ENCODE measurements around the gene IARS1.

Gene IARS1

DNA sequence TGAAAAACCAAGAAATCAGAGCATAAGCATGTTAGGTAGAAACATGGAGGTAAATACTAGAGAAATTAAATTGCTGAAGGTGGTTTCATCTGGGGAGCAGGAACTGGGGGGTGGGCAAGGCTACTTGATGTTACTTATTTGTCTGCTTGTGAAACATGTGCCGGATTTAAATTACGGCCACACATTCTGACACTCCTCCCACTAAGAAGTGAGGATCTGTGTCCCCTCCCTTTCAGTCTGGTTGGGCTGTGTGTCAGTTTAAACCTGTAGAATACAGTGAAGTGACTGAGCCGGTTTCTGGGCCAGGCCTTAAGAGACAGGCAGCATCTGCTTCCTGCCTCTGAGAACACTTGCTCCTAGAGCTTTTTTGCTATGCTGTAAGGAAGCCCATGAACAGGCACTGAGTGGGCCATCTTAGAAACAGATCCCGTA lies 2.3 kb upstream of the IARS1 start:
- DNase-seq (ENCODE audit: low read depth, low spot score) = no peak
- no peak overlapping the region for H3K9ac ChIP-seq (ENCODE audit: insufficient read length, low read depth)

DNA sequence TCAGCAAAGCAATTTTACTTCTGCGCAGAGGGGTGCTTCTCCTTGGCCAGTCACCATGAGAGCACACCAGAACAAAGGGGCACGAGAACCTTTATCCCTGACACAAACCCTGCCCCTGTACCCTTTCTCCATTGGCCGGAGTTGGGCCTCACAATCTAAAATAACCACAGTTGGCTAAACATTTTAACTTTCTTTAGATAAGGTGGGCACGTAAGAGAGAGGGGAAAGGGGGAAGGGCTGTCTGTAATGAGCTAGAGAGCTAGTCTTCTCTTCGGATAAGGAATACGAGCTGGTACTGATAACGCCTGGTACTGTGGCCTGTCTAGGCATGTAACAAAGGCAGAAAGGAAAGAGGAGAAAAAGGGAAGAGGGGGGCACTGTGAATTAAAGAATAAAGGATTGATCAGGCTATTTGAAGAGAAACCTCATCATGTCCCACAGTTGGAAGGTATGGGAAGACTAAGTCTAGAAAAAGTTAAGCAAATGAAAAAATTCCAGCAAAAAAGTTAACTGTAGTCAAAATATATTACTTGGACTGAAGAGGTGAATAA lies 1.8 kb upstream of the IARS1 start:
- no peaks in the 10 kb centered on the region for H3K4me1 ChIP-seq (ENCODE audit: insufficient read depth, insufficient read length)
- no peaks in the 10 kb centered on the region for H3K27me3 ChIP-seq (ENCODE audit: insufficient read depth, insufficient read length)
- TF ChIP-seq SUZ12 (IDR thresholded peaks at IDR 0.05; ENCODE audit: extremely low read depth, insufficient read depth, insufficient read length) (no peak), YY1 (IDR thresholded peaks at IDR 0.05; ENCODE audit: insufficient read depth, insufficient read length) (no peak), ZNF274 (IDR thresholded peaks at IDR 0.05; ENCODE audit: low read depth, low read length) (no peak)
- DNase-seq (ENCODE audit: low read depth, low spot score) = no peak
- no peak overlapping the region for H3K9ac ChIP-seq (ENCODE audit: insufficient read length, low read depth)
- H3K4me3 ChIP-seq (ENCODE audit: insufficient read length, low read depth) = no peak overlapping the region
- no peaks in the 10 kb centered on the region for H3K9me3 ChIP-seq (ENCODE audit: insufficient read depth, low read length)
- peaks cover 62% of the 10 kb centered on the region for H3K36me3 ChIP-seq (ENCODE audit: insufficient read depth, insufficient read length, low read length)

More for the DNA sequence above, 2.3 kb upstream of the IARS1 start:
- TF ChIP-seq SUZ12 (IDR thresholded peaks at IDR 0.05; ENCODE audit: extremely low read depth, insufficient read depth, insufficient read length) = no peak
- no peak for TF ChIP-seq ZNF274 (IDR thresholded peaks at IDR 0.05; ENCODE audit: low read depth, low read length)
- no peak for TF ChIP-seq YY1 (IDR thresholded peaks at IDR 0.05; ENCODE audit: insufficient read depth, insufficient read length)
- H3K27me3 ChIP-seq (ENCODE audit: insufficient read depth, insufficient read length) = no peaks in the 10 kb centered on the region
- peaks cover 62% of the 10 kb centered on the region for H3K36me3 ChIP-seq (ENCODE audit: insufficient read depth, insufficient read length, low read length)
- H3K4me1 ChIP-seq (ENCODE audit: insufficient read depth, insufficient read length) = no peaks in the 10 kb centered on the region
- no peaks in the 10 kb centered on the region for H3K9me3 ChIP-seq (ENCODE audit: insufficient read depth, low read length)
- no peak overlapping the region for H3K4me3 ChIP-seq (ENCODE audit: insufficient read length, low read depth)

DNA sequence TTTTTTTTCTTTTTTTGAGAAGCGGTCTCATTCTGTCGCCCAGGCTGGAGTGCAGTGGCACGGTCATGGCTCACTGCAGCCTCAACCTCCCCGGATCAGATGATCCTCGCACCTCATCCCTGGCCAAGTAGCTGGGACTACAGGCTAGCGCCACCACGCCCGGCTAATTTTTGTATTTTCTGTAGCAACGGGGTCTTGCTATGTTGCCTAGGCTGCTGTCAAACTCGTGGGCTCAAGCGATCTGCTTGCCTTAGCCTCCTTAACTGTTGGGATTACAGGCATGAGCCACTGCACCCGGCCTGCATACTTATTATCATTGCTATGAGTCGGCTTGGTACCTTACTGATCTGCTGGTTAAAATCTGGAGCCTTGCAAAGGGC lies 790 bp upstream of the IARS1 start:
- DNase-seq (ENCODE audit: low read depth, low spot score) = no peak
- Histone ChIP-seq H3K4me3 (ENCODE audit: insufficient read length, low read depth) (peak overlapping the region; percentile 88), H3K9ac (ENCODE audit: insufficient read length, low read depth) (peak overlapping the region; percentile 94), H3K27me3 (ENCODE audit: insufficient read depth, insufficient read length) (no peaks in the 10 kb centered on the region), H3K9me3 (ENCODE audit: insufficient read depth, low read length) (no peaks in the 10 kb centered on the region), H3K36me3 (ENCODE audit: insufficient read depth, insufficient read length, low read length) (peaks cover 62% of the 10 kb centered on the region), H3K4me1 (ENCODE audit: insufficient read depth, insufficient read length) (no peaks in the 10 kb centered on the region)
- no peak for TF ChIP-seq ZNF274 (IDR thresholded peaks at IDR 0.05; ENCODE audit: low read depth, low read length)
- no peak for TF ChIP-seq YY1 (IDR thresholded peaks at IDR 0.05; ENCODE audit: insufficient read depth, insufficient read length)
- no peak for TF ChIP-seq SUZ12 (IDR thresholded peaks at IDR 0.05; ENCODE audit: extremely low read depth, insufficient read depth, insufficient read length)

DNA sequence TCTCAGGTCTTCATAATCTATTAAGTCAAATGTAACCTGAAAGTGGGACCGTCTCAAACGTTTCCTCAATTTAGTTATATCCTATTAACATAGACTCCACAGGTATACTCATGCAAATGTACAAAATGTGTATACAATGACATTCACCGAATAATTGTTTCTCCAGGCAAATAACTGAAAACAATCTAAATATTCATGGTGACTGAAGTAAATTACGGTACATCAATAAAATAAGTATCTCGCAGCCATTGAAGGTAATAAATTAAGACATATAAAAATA lies 482 bp downstream of the IARS1 start:
- no peak for TF ChIP-seq YY1 (IDR thresholded peaks at IDR 0.05; ENCODE audit: insufficient read depth, insufficient read length)
- no peak for TF ChIP-seq ZNF274 (IDR thresholded peaks at IDR 0.05; ENCODE audit: low read depth, low read length)
- no peak for TF ChIP-seq SUZ12 (IDR thresholded peaks at IDR 0.05; ENCODE audit: extremely low read depth, insufficient read depth, insufficient read length)
- Histone ChIP-seq H3K4me1 (ENCODE audit: insufficient read depth, insufficient read length) (no peaks in the 10 kb centered on the region), H3K27me3 (ENCODE audit: insufficient read depth, insufficient read length) (no peaks in the 10 kb centered on the region), H3K4me3 (ENCODE audit: insufficient read length, low read depth) (peak overlapping the region; percentile 88), H3K9me3 (ENCODE audit: insufficient read depth, low read length) (no peaks in the 10 kb centered on the region), H3K9ac (ENCODE audit: insufficient read length, low read depth) (peak overlapping the region; percentile 94), H3K36me3 (ENCODE audit: insufficient read depth, insufficient read length, low read length) (peaks cover 62% of the 10 kb centered on the region)
- no peak for DNase-seq (ENCODE audit: low read depth, low spot score)

DNA sequence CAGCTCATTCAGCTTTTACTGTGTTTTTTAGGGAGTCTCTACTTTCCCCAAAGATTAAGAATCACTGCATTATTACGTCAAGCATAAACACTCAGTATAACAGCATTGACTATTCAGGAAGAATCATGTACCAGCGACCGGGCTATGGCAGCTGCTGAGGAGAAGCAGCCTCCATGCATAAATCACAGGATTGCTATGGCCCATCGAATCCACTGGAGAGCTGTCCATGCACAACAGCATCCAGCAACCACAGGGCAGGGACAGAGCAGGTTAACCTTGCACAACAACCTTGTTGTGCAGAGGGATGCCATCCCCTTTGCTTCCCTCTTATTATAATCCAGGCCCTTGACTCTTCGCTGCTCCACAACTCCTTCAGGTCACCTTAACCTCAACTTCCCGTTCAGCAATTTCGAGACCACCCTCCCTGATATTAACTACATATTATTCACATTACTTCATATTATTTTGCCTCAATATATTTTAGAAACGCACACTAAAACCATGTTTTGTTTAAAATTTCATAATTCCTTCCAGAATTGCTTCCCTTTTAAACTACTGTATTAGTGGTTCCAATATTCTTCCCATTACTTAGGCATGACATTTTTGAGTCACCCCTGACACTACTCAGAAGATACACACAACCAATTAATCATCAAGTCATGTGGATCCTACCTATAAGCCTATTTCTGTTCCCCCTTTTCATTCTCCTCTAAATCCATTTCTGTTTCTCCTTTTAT lies 991 bp downstream of the IARS1 start:
- Histone ChIP-seq H3K36me3 (ENCODE audit: insufficient read depth, insufficient read length, low read length) (peaks cover 62% of the 10 kb centered on the region), H3K9me3 (ENCODE audit: insufficient read depth, low read length) (no peaks in the 10 kb centered on the region), H3K9ac (ENCODE audit: insufficient read length, low read depth) (peak overlapping the region; percentile 94), H3K27me3 (ENCODE audit: insufficient read depth, insufficient read length) (no peaks in the 10 kb centered on the region), H3K4me3 (ENCODE audit: insufficient read length, low read depth) (peak overlapping the region; percentile 88), H3K4me1 (ENCODE audit: insufficient read depth, insufficient read length) (no peaks in the 10 kb centered on the region)
- DNase-seq (ENCODE audit: low read depth, low spot score) = no peak
- TF ChIP-seq ZNF274 (IDR thresholded peaks at IDR 0.05; ENCODE audit: low read depth, low read length) = no peak
- no peak for TF ChIP-seq SUZ12 (IDR thresholded peaks at IDR 0.05; ENCODE audit: extremely low read depth, insufficient read depth, insufficient read length)
- no peak for TF ChIP-seq YY1 (IDR thresholded peaks at IDR 0.05; ENCODE audit: insufficient read depth, insufficient read length)

DNA sequence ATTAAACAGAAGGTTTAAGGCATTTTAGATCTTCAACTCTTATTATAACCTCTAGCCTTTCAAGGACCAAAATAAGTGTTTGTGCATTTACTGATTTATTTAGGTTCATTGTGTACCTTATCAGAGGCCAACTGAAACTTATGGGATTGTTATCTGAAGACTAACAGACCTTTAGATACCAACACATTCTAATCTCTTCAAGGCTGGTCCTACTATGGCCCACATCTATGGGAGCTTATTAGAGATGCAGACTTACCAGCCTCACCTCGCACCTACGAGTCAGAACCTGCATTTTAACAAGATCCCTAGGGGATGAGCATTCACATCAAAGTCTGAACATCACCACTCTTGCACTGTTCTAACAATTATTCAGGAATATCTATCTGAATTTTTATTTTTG lies 1.9 kb downstream of the IARS1 start:
- Histone ChIP-seq H3K27me3 (ENCODE audit: insufficient read depth, insufficient read length) (no peaks in the 10 kb centered on the region), H3K4me1 (ENCODE audit: insufficient read depth, insufficient read length) (no peaks in the 10 kb centered on the region), H3K9ac (ENCODE audit: insufficient read length, low read depth) (no peak overlapping the region), H3K9me3 (ENCODE audit: insufficient read depth, low read length) (no peaks in the 10 kb centered on the region), H3K36me3 (ENCODE audit: insufficient read depth, insufficient read length, low read length) (peaks cover 62% of the 10 kb centered on the region), H3K4me3 (ENCODE audit: insufficient read length, low read depth) (peak overlapping the region; percentile 2)
- TF ChIP-seq SUZ12 (IDR thresholded peaks at IDR 0.05; ENCODE audit: extremely low read depth, insufficient read depth, insufficient read length) (no peak), YY1 (IDR thresholded peaks at IDR 0.05; ENCODE audit: insufficient read depth, insufficient read length) (no peak), ZNF274 (IDR thresholded peaks at IDR 0.05; ENCODE audit: low read depth, low read length) (no peak)
- DNase-seq (ENCODE audit: low read depth, low spot score) = no peak

DNA sequence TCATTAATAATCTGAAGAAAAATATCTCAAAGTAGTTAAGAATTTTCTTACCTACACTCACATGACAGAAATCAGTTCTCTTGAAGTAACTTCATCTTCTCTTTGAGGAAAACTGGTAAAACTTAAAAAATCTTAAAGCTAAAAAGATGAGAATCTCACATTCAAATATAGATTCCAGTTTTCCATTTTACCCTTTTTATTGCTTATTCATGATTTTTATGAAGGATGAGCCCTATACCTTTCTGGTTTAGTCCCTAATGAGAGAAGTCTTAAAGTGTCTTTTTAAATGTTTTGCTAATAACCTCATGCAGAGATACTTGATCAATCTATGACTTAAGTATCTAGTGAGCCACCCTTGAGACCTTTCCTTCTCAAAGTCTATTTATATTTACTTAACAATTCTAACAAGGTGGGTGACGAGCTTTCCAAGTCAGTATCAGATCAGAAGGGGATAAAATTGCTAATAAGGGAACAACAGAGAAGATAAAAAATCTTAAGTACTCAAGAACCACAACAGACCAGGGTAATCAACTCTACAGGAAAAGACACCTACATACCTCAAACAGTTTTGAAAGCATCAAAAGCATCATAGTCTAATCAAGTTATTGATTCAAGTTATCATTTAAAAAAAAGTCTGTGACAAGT lies 2.6 kb downstream of the IARS1 start:
- Histone ChIP-seq H3K4me1 (ENCODE audit: insufficient read depth, insufficient read length) (no peaks in the 10 kb centered on the region), H3K4me3 (ENCODE audit: insufficient read length, low read depth) (no peak overlapping the region), H3K27me3 (ENCODE audit: insufficient read depth, insufficient read length) (no peaks in the 10 kb centered on the region), H3K36me3 (ENCODE audit: insufficient read depth, insufficient read length, low read length) (peaks cover 62% of the 10 kb centered on the region), H3K9ac (ENCODE audit: insufficient read length, low read depth) (no peak overlapping the region), H3K9me3 (ENCODE audit: insufficient read depth, low read length) (no peaks in the 10 kb centered on the region)
- no peak for TF ChIP-seq ZNF274 (IDR thresholded peaks at IDR 0.05; ENCODE audit: low read depth, low read length)
- TF ChIP-seq YY1 (IDR thresholded peaks at IDR 0.05; ENCODE audit: insufficient read depth, insufficient read length) = no peak
- DNase-seq (ENCODE audit: low read depth, low spot score) = no peak
